Measurements from ENCODE around the gene BTBD9.

DNA sequence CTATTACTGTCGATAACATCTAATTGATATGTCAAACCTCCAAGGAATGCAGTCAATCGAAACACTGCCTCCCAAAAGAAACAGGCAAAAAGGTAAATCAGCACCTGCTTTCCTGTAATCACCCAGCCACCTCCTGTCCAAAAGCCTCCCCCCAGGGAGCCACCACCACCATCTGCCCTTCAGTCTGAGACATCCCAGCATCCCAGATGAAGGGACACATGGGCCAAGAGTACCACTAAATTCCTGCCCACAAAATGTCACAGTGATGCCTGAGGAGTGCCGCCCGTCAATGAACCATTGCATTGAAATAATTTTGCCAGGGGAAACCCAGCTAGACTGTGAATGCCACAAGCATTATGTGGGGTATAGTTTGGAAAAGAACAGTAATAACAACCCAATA lies 418.5 kb downstream of the BTBD9 start:
- no peak for TF ChIP-seq YY1 (IDR thresholded peaks at IDR 0.05; ENCODE audit: insufficient read depth, insufficient read length)
- TF ChIP-seq ZNF274 (IDR thresholded peaks at IDR 0.05; ENCODE audit: low read depth, low read length), result no peak
- TF ChIP-seq SUZ12 (IDR thresholded peaks at IDR 0.05; ENCODE audit: extremely low read depth, insufficient read depth, insufficient read length), result no peak

Data from NT2/D1 (cell line).